ENCODE measurements around the gene PHF3. TPM values are rescaled to one million over a fixed set of nuclear protein-coding genes. Genes with fewer than 3 reads are reported as not detected.

PHF3 gene
- polyA plus RNA-seq, 2 of the 4 experiments (the other 2 are of a cell fraction), result 13.9 to 28.4 TPM

GRCh38 chr6:63635588-63636517 is at the start of gene PHF3 (continued):
- TF ChIP-seq ATOH8 (CRISPR knock-in tag; IDR thresholded peaks at IDR 0.05; ENCODE audit: low read depth), result 0 out of 2 replicates have a peak, but pooled peaks have one; percentile 18
- 0 out of 2 replicates have a peak, but pooled peaks have one; percentile 9 for TF ChIP-seq NPAS2 (CRISPR knock-in tag; IDR thresholded peaks at IDR 0.05; ENCODE audit: borderline replicate concordance)

- WGBS (ENCODE audit: missing lambda C conversion rate), result 76% methylated on average over 2 of the region's 2 CpGs
- POLR2A ChIA-PET, result no interaction called here
- TF ChIP-seq CHD4 (IDR thresholded peaks at IDR 0.05; ENCODE audit: borderline replicate concordance) (no peak), RFX5 (IDR thresholded peaks at IDR 0.05) (peak; percentile 88)
These were observed 45.6 kb upstream of the PHF3 start for GRCh38 chr6:63589952-63590411.

GRCh38 chr6:63592886-63593285 is 42.7 kb upstream of the PHF3 start:
- ATAC-seq (no peak), DNase-seq (ENCODE audit: low read depth in 1 of 2, low spot score in 1 of 2) (no peak), FAIRE-seq (no peak)
- CTCF ChIA-PET, result interaction anchor here (1.8 kb wide), 1 partner anchor 172 kb away, joined by 10 read pairs; no protein-coding TSS in a partner anchor
- Histone ChIP-seq H3K27ac (no peak overlapping the region), H3K9me3 (no peaks in the 10 kb centered on the region), H3K4me1 (peaks cover 6% of the 10 kb centered on the region; the same call in 2 of the 3 replicates), H3K4me3 (no peak overlapping the region), H3K4me2 (no peak overlapping the region)
- 83% methylated on average over 6 of the region's 7 CpGs for WGBS (ENCODE audit: missing lambda C conversion rate)
- POLR2A ChIA-PET, result no interaction called here
- no peak for TF ChIP-seq E2F6 (IDR thresholded peaks at IDR 0.05; ENCODE audit: borderline replicate concordance, low read depth)
- no peak for TF ChIP-seq BHLHE40 (IDR thresholded peaks at IDR 0.05; ENCODE audit: low read depth, low read length)
- TF ChIP-seq TP53 (CRISPR knock-in tag; IDR thresholded peaks at IDR 0.05), result no peak
- no peak for TF ChIP-seq HEYL (CRISPR knock-in tag; IDR thresholded peaks at IDR 0.05)
- no peak for TF ChIP-seq EHMT2 (IDR thresholded peaks at IDR 0.05; ENCODE audit: low read depth)
- TF ChIP-seq EP300 (IDR thresholded peaks at IDR 0.05), result no peak
- TF ChIP-seq ZFP36 (IDR thresholded peaks at IDR 0.05; ENCODE audit: borderline replicate concordance, partially characterized antibody), result no peak
- no peak for TF ChIP-seq PBX3 (IDR thresholded peaks at IDR 0.05)
- no peak for TF ChIP-seq CBX2 (IDR thresholded peaks at IDR 0.05; ENCODE audit: borderline replicate concordance, low read depth)
- TF ChIP-seq RAD21 (conservative IDR thresholded peaks at IDR 0.05 in 1 of 2, IDR thresholded peaks at IDR 0.05 in 1 of 2), result no peak
- TF ChIP-seq JUNB (IDR thresholded peaks at IDR 0.05), result no peak
- TF ChIP-seq FOSB (CRISPR knock-in tag; IDR thresholded peaks at IDR 0.05), result no peak
- TF ChIP-seq CHD2 (IDR thresholded peaks at IDR 0.05; ENCODE audit: low read length, partially characterized antibody), result no peak
- no peak for TF ChIP-seq MAFK (IDR thresholded peaks at IDR 0.05; ENCODE audit: partially characterized antibody)
- no peak for TF ChIP-seq CHD4 (IDR thresholded peaks at IDR 0.05; ENCODE audit: borderline replicate concordance)
- no peak for TF ChIP-seq BCL3 (IDR thresholded peaks at IDR 0.05)
- no peak for TF ChIP-seq TFCP2L1 (CRISPR knock-in tag; IDR thresholded peaks at IDR 0.05)

More at GRCh38 chr6:63589952-63590411, 45.6 kb upstream of the PHF3 start:
- DNase-seq (ENCODE audit: low read depth in 1 of 2, low spot score in 1 of 2) (no peak), ATAC-seq (no peak), FAIRE-seq (no peak)
- CTCF ChIA-PET, result no interaction called here
- no peak overlapping the region for H3K4me3 ChIP-seq
- no peak overlapping the region for H3K4me2 ChIP-seq
- H3K27ac ChIP-seq, result no peak overlapping the region
- no peaks in the 10 kb centered on the region for H3K9me3 ChIP-seq
- H3K4me1 ChIP-seq, result no peaks in the 10 kb centered on the region
